Measurements from ENCODE around the gene SPSB2.
"Not testable (repeated sequence)": the region's sequence is repeated elsewhere in the genome, so short reads cannot be mapped to it uniquely, and the experiment has no call there.

SPSB2 gene

GRCh38 chr12:6868211-6869048 lies 4.7 kb downstream of the SPSB2 start:
- no peaks in the 10 kb centered on the region for H3K9me3 Mint-ChIP-seq
- no peaks in the 10 kb centered on the region for H3K27me3 Mint-ChIP-seq
- peaks cover 91% of the 10 kb centered on the region for H3K36me3 Mint-ChIP-seq (ENCODE audit: low read depth)
- H3K27ac Mint-ChIP-seq: peak overlapping the region; percentile 97
- peak overlapping the region; percentile 95 for H3K4me3 Mint-ChIP-seq
- peak; percentile 43 for DNase-seq
- peaks cover 52% of the 10 kb centered on the region for H3K4me1 Mint-ChIP-seq (ENCODE audit: low read depth)

- peaks cover 93% of the 10 kb centered on the region for H3K36me3 Mint-ChIP-seq (ENCODE audit: low read depth)
- no peaks in the 10 kb centered on the region for H3K27me3 Mint-ChIP-seq
- H3K27ac Mint-ChIP-seq: peak within 1 kb of the TSS; percentile 99
- H3K4me3 Mint-ChIP-seq: peak within 1 kb of the TSS; percentile 95
- DNase-seq: peak; percentile 88
- H3K9me3 Mint-ChIP-seq: no peaks in the 10 kb centered on the region
- peaks cover 51% of the 10 kb centered on the region for H3K4me1 Mint-ChIP-seq (ENCODE audit: low read depth)
These were observed 5.5 kb downstream of the SPSB2 start, which contains the start of gene TPI1 for GRCh38 chr12:6867413-6868210. Gene TPI1, plus strand, starts transcription at chr12:6867531. Its CDS starts 36 bp downstream, at chr12:6867567.

DNA sequence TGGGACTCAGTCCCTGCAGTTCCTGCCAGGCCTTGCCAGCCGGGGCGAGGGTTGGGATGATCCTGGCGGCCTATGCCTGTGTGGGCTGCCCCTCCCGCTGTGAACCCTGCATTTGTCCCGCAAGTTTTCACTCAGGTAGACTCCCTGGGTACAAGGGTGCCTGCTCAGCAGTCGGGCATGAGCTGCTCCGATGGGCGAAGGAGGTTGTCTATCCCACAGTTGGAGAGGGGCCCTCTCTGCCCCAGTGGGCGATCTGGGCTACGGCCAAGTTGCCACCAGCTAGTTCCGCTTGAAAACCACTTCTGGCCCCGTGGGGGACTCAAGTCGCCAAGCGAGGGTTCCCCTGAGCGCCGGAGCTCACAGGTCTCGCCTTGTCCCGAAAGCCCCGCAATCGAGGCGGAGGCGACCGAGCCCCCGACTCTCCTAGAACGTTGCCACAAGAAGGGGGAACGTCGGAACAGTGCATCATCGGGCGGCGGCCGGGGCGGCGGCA lies 6.1 kb downstream of the SPSB2 start:
- no peaks in the 10 kb centered on the region for H3K9me3 Mint-ChIP-seq
- peak overlapping the region; percentile 95 for H3K4me3 Mint-ChIP-seq
- no peak for DNase-seq
- peaks cover 44% of the 10 kb centered on the region for H3K4me1 Mint-ChIP-seq (ENCODE audit: low read depth)
- peaks cover 92% of the 10 kb centered on the region for H3K36me3 Mint-ChIP-seq (ENCODE audit: low read depth)
- no peaks in the 10 kb centered on the region for H3K27me3 Mint-ChIP-seq
- peak overlapping the region; percentile 99 for H3K27ac Mint-ChIP-seq

- Mint-ChIP-seq H3K4me3 (peak overlapping the region; percentile 95), H3K9me3 (no peaks in the 10 kb centered on the region), H3K4me1 (ENCODE audit: low read depth) (peaks cover 38% of the 10 kb centered on the region), H3K27ac (peak overlapping the region; percentile 99), H3K27me3 (no peaks in the 10 kb centered on the region), H3K36me3 (ENCODE audit: low read depth) (peaks cover 92% of the 10 kb centered on the region)
- DNase-seq: no peak
These were observed 6.8 kb downstream of the SPSB2 start for GRCh38 chr12:6866163-6866919.

DNA sequence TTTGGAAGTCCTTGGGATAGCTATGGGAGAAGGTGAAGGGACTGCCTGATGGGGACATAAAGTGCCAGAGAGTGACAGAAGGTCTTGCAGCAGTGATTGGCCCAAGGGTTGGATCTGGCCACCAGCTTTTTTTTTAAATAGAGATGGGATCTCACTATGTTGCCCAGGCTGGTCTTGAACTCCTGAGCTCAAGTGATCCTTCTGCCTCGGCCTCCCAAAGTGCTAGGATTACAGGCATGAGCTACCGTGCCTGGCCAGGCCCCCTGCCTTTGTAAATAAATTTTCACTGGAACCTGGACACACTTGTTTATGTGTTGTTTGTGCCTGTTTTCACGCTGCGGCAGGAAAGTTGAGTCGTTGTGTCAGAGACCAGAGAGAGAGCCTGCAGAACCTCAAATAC lies 7.8 kb downstream of the SPSB2 start:
- Mint-ChIP-seq H3K4me1 (ENCODE audit: low read depth) (peaks cover 28% of the 10 kb centered on the region), H3K36me3 (ENCODE audit: low read depth) (peaks cover 92% of the 10 kb centered on the region), H3K27ac (peak overlapping the region; percentile 17)
- H3K4me3 Mint-ChIP-seq, H3K27me3 Mint-ChIP-seq, H3K9me3 Mint-ChIP-seq, DNase-seq: not testable (repeated sequence)

- Mint-ChIP-seq H3K27ac (no peak overlapping the region), H3K9me3 (no peaks in the 10 kb centered on the region), H3K27me3 (no peaks in the 10 kb centered on the region), H3K4me1 (ENCODE audit: low read depth) (peaks cover 12% of the 10 kb centered on the region), H3K4me3 (no peak overlapping the region), H3K36me3 (ENCODE audit: low read depth) (peaks cover 92% of the 10 kb centered on the region)
- DNase-seq: no peak
These were observed 9.3 kb downstream of the SPSB2 start for GRCh38 chr12:6863586-6864321.

DNA sequence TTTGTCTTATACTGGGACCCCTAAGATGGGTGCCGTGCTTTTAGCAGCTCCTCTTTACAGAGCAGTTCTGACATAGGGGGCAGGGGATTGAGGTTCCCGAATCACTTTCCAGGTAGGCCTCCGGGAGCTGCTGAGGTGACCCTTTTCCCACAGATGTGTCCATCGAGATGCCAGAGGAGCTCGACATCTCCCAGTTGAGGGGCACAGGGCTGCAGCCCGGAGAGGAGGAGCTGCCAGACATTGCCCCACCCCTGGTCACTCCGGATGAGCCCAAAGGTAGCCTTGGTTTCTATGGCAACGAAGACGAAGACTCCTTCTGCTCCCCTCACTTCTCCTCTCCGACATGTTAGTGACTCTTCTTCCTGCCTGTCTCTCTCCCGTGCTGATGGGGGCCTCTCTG lies 10.1 kb downstream of the SPSB2 start:
- Mint-ChIP-seq H3K4me1 (ENCODE audit: low read depth) (peaks cover 8% of the 10 kb centered on the region), H3K36me3 (ENCODE audit: low read depth) (peaks cover 92% of the 10 kb centered on the region), H3K9me3 (no peaks in the 10 kb centered on the region), H3K27ac (no peak overlapping the region), H3K27me3 (no peaks in the 10 kb centered on the region), H3K4me3 (no peak overlapping the region)
- DNase-seq: no peak

DNA sequence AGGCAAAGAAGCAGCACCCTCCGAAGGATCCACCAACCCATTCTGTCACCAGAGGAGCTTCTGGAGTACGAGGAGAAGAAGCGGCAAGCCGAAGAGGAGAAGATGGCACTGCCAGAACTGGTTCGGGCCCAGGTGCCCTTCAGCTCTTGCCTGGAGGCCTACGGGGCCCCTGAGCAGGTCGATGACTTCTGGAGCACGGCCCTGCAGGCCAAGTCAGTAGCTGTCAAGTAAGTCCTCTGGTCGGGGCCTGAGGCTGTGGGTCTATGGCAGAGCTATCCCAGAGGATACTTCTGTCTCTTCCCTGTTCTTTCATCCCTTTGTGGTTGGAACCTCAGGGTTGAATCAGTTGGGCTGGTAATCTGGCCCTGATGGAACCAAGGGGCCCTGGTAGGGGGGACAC lies 11.7 kb downstream of the SPSB2 start:
- Mint-ChIP-seq H3K9me3 (no peaks in the 10 kb centered on the region), H3K27ac (no peak overlapping the region), H3K36me3 (ENCODE audit: low read depth) (peaks cover 99% of the 10 kb centered on the region), H3K27me3 (no peaks in the 10 kb centered on the region), H3K4me1 (ENCODE audit: low read depth) (peaks cover under 1% of the 10 kb centered on the region), H3K4me3 (no peak overlapping the region)
- no peak for DNase-seq

- Mint-ChIP-seq H3K27ac (no peak overlapping the region), H3K27me3 (no peaks in the 10 kb centered on the region), H3K4me3 (no peak overlapping the region), H3K9me3 (no peaks in the 10 kb centered on the region), H3K4me1 (ENCODE audit: low read depth) (no peaks in the 10 kb centered on the region), H3K36me3 (ENCODE audit: low read depth) (peaks cover 99% of the 10 kb centered on the region)
- DNase-seq: no peak
These were observed 12.2 kb downstream of the SPSB2 start for GRCh38 chr12:6860942-6861341.

- no peak overlapping the region for H3K27ac Mint-ChIP-seq
- no peaks in the 10 kb centered on the region for H3K27me3 Mint-ChIP-seq
- peaks cover 99% of the 10 kb centered on the region for H3K36me3 Mint-ChIP-seq (ENCODE audit: low read depth)
- no peak overlapping the region for H3K4me3 Mint-ChIP-seq
- DNase-seq: no peak
- no peaks in the 10 kb centered on the region for H3K9me3 Mint-ChIP-seq
- peaks cover 2% of the 10 kb centered on the region for H3K4me1 Mint-ChIP-seq (ENCODE audit: low read depth)
These were observed 13.0 kb downstream of the SPSB2 start for GRCh38 chr12:6860116-6860515.

DNA sequence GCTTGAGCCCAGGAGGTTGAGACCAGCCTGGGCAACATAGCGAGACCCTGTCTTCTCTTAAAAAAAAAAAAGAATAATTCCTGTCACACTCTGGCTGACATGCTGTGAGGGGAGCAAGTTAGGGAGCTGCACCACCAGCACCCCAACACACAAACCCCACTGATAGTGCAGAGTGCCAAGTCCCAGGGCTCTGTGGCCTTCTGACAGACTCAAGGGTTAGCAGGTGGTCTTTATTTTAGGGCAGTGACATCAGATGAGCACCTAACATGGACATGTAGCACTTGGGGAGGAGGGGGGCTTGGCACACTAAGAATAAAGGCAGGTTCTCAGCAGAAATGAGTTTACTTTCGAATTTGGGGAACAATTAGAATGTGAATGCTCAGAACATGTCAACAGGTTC lies 14.3 kb downstream of the SPSB2 start:
- no peaks in the 10 kb centered on the region for H3K9me3 Mint-ChIP-seq
- no peaks in the 10 kb centered on the region for H3K27me3 Mint-ChIP-seq
- H3K27ac Mint-ChIP-seq: no peak overlapping the region
- peaks cover 12% of the 10 kb centered on the region for H3K4me1 Mint-ChIP-seq (ENCODE audit: low read depth)
- no peak for DNase-seq
- peaks cover 99% of the 10 kb centered on the region for H3K36me3 Mint-ChIP-seq (ENCODE audit: low read depth)
- H3K4me3 Mint-ChIP-seq: no peak overlapping the region

DNA sequence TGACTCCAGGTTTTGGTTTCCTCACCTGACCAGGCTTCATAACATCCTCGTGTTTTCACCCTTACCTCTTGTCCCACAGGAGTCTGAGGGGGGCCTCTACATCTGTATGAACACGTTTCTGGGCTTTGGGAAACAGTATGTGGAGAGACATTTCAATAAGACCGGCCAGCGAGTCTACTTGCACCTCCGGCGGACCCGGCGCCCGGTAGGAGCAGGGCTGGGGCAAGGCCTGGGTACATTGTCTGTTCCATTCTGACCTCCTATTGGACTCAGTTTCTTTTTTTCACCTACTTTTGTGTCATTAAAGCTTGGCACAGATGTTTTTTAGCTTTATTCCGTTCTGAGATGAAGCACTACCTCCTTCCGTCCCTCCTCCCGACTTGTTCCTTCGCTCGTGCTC lies 17.8 kb downstream of the SPSB2 start:
- Mint-ChIP-seq H3K4me3 (no peak overlapping the region), H3K36me3 (ENCODE audit: low read depth) (peaks cover 90% of the 10 kb centered on the region), H3K9me3 (no peaks in the 10 kb centered on the region), H3K27ac (peak overlapping the region; percentile 98), H3K27me3 (no peaks in the 10 kb centered on the region), H3K4me1 (ENCODE audit: low read depth) (peaks cover 31% of the 10 kb centered on the region)
- no peak for DNase-seq

DNA sequence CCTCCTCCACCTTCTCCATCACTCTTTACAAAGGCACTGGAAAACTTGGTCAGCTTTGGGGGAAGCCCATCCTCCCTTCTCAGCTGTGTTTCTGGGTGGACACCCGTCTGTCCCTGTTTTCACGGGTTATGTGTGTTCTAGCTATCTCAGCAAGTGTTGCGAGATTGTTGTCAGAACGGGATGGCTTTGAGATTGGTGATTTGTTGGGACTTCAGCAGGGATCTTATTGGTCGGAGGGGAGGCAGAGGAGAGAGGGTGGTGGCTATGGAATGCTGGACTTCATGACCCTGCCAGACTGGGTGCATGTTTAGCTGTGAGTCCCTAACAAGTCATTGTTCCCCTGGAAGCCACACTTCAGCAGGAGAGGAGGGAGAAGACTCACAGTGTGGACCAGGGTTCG lies 19.1 kb downstream of the SPSB2 start:
- peaks cover 85% of the 10 kb centered on the region for H3K36me3 Mint-ChIP-seq (ENCODE audit: low read depth)
- peak overlapping the region; percentile 89 for H3K4me3 Mint-ChIP-seq
- H3K9me3 Mint-ChIP-seq: no peaks in the 10 kb centered on the region
- peak overlapping the region; percentile 98 for H3K27ac Mint-ChIP-seq
- H3K4me1 Mint-ChIP-seq (ENCODE audit: low read depth): peaks cover 38% of the 10 kb centered on the region
- DNase-seq: no peak
- H3K27me3 Mint-ChIP-seq: no peaks in the 10 kb centered on the region

- Mint-ChIP-seq H3K4me1 (ENCODE audit: low read depth) (peaks cover 38% of the 10 kb centered on the region), H3K36me3 (ENCODE audit: low read depth) (peaks cover 82% of the 10 kb centered on the region), H3K27ac (peak overlapping the region; percentile 98), H3K9me3 (no peaks in the 10 kb centered on the region), H3K4me3 (peak overlapping the region; percentile 89), H3K27me3 (no peaks in the 10 kb centered on the region)
- DNase-seq: no peak
These were observed 19.5 kb downstream of the SPSB2 start for GRCh38 chr12:6853626-6854025.
